Heart left ventricle (tissue), 16 donors: ENCODE measurements around the gene ARFGAP2. TPM values are rescaled to one million over a fixed set of nuclear protein-coding genes. Genes with fewer than 3 reads are reported as not detected.

Experiments
- ATAC-seq, 4 donors: fragments of 200-7000 bp; cut with Tn5 transposase; one replicate each; pipeline ENCODE4 v1.9.1; 2020 to 2022; ENCODE audit warnings: moderate library complexity in 4 of 4, mild to moderate bottlenecking in 3 of 4, moderate number of reproducible peaks in 1 of 4
- DNase-seq, 5 donors: peaks; one replicate each; pipeline ENCODE4 v3.0.0-alpha.2; 2020
- H3K27ac ChIP-seq, 12 donors: fragments of 200-600 bp; sonication (generic) in 4 of 12; one replicate each; pipeline versions ENCODE4 v1.5.0 to v1.8.0; 2016 to 2022; ENCODE audit warnings: mild to moderate bottlenecking in 2 of 12
- H3K27me3 ChIP-seq, 9 donors: fragments of 200-600 bp; sonication (generic) in 2 of 9; one replicate each; pipeline versions ENCODE4 v1.5.1 to v1.8.0; 2016 to 2022; ENCODE audit warnings: mild to moderate bottlenecking in 3 of 9
- H3K36me3 ChIP-seq, 9 donors: fragments of 200-600 bp; sonication (generic) in 2 of 9; one replicate each; pipeline versions ENCODE4 v1.5.0 to v1.8.0; 2018 to 2022; ENCODE audit warnings: mild to moderate bottlenecking in 2 of 9
- H3K4me1 ChIP-seq, 12 donors: fragments of 200-600 bp; sonication (generic) in 4 of 12; one replicate each; pipeline versions ENCODE4 v1.5.0 to v1.8.0; 2016 to 2022; ENCODE audit warnings: mild to moderate bottlenecking in 3 of 12
- H3K4me3 ChIP-seq, 12 donors: fragments of 200-600 bp; sonication (generic) in 4 of 12; one replicate each; pipeline versions ENCODE4 v1.5.0 to v1.8.0; 2017 to 2022; ENCODE audit warnings: mild to moderate bottlenecking in 9 of 12, moderate library complexity in 4 of 12
- H3K9me3 ChIP-seq, 12 donors: fragments of 200-600 bp; sonication (generic) in 4 of 12; one replicate each; pipeline versions ENCODE4 v1.5.0 to v1.8.0; 2016 to 2022; ENCODE audit warnings: mild to moderate bottlenecking in 1 of 12
- CTCF ChIP-seq, 12 donors: fragments of 200-600 bp; sonication (generic) in 4 of 12; IDR thresholded peaks; one replicate each; pipeline versions ENCODE4 v1.5.0 to v1.8.0; 2018 to 2022; ENCODE audit warnings: antibody characterized with exemption in 12 of 12, mild to moderate bottlenecking in 5 of 12
- POLR2A ChIP-seq, 2 donors: fragments of 450-650 bp; IDR thresholded peaks; one replicate each; pipeline ENCODE4 v1.6.1; 2017; ENCODE audit warnings: antibody characterized with exemption in 2 of 2, mild to moderate bottlenecking in 2 of 2, moderate library complexity in 2 of 2
- WGBS, 4 donors: extraction: QIAGEN DNeasy Blood & Tissue Kit in 2 of 4; methylation state at CpG; one replicate each; pipeline versions ENCODE4 v1.1.5 to v1.1.7; 2013 to 2018; 5-methylcytosine and 5-hydroxymethylcytosine counted together
- intact Hi-C, 10 donors: fragments of 100-400 bp; cut with DNase I; formaldehyde crosslinking; loops; one replicate each; pipeline versions ENCODE4 v1.11.1 to v1.14.2; 2022
- polyA plus RNA-seq, 2 donors: library from polyadenylated mRNA; stranded (reverse); fragments of 200-250 nt; gene quantifications; one replicate each; pipeline ENCODE4 v1.2.3, GENCODE V29; 2013
- total RNA-seq, 9 donors: library from RNA; depleted of rRNA in 2 of 9; stranded (reverse); fragments of >200 nt in 2 of 9; fragmentation: NEBNext Ultra II Directional in 3 of 9; extraction: Animal tissue kit (Norgen Biotek cat#: 25700) in 3 of 9; gene quantifications; one replicate each; pipeline versions ENCODE4 v1.1.0 to v1.2.4, GENCODE V29; 2016 to 2023
- donor health status: ischemic (EF 13 %, LVEDD 7.1; RV severe dilation, severe dysfunction).
- donor health status: healthy with polysubstance abuse.
- donor health status: DM: no; HTN: yes; CAD: no.
- donor health status: DM: no; HTN: no; CAD: no.
- donor health status: ischemic (EF 25% LVEDD 6.9; RV normal size, moderate dysfunction).
- donor health status: ischemic (EF 25% LVEDD 5.7; RV mildly dilated, moderate dysfunction).
- donor health status: healthy.
- donor health status: DM: yes; HTN: yes; CAD: no.
- donor health status: ischemic (EF 35%, LVEDD 5.7; RV mildly dilated, moderate dysfunction).
- donor health status: nonischemic (EF 11% LVEDD 7.7; RV severe dilation, severe dysfunction).
- donor health status: DM: yes; HTN: yes; CAD: no.
- donor health status: PGD.
- donor health status: ischemic (EF 29% LVEDD 5.4; RV normal size, mild dysfunction).
- donor health status: nonischemic (EF 23%, LVEDD 6.1; RV moderate dilation, normal function).

Gene ARFGAP2
- total and polyA plus RNA-seq, 11 donors = 47.5 to 96.1 (median 61.3) TPM

- no peak for TF ChIP-seq POLR2A (IDR thresholded peaks at IDR 0.05)
- intact Hi-C loops = loop anchor here in 1 of 10 donors (5.0 kb wide), 1 partner anchor 147 kb away; no protein-coding TSS in a partner anchor
- Histone ChIP-seq H3K27ac (no peak overlapping the region), H3K27me3 (no peaks in the 10 kb centered on the region), H3K4me1 (peaks cover 0 to 30% (median 22%) of the 10 kb centered on the region in 12 donors), H3K4me3 (no peak overlapping the region), H3K9me3 (no peaks in the 10 kb centered on the region), H3K36me3 (no peaks in the 10 kb centered on the region)
- DNase-seq (no peak), ATAC-seq (no peak)
- WGBS, 4 donors = 57 to 79% (median 70%) methylated on average over 2 of the region's 2 CpGs
These were observed 26.9 kb downstream of the ARFGAP2 start for GRCh38 chr11:47149782-47150181.

GRCh38 chr11:47148903-47149531, 27.7 kb downstream of the ARFGAP2 start:
- Histone ChIP-seq H3K4me3 (no peak overlapping the region), H3K4me1 (peaks cover 0 to 30% (median 23%) of the 10 kb centered on the region in 12 donors), H3K27me3 (no peaks in the 10 kb centered on the region), H3K9me3 (no peaks in the 10 kb centered on the region), H3K27ac (no peak overlapping the region), H3K36me3 (no peaks in the 10 kb centered on the region)
- intact Hi-C loops = no loop called here
- ATAC-seq (peak; percentile 64 to 76 (median 74)), DNase-seq (peak in 2 of 5 donors; percentile 46 to 65)
- TF ChIP-seq CTCF (IDR thresholded peaks at IDR 0.05) (no peak), POLR2A (IDR thresholded peaks at IDR 0.05) (no peak)
- 47 to 59% (median 53%) methylated on average over 9 to 10 of the region's 10 CpGs for WGBS, 4 donors

GRCh38 chr11:47148270-47148669, 28.4 kb downstream of the ARFGAP2 start:
- no peak for DNase-seq
- ATAC-seq = no peak
- Histone ChIP-seq H3K4me1 (peaks cover 0 to 29% (median 22%) of the 10 kb centered on the region in 12 donors), H3K27me3 (no peaks in the 10 kb centered on the region), H3K9me3 (no peaks in the 10 kb centered on the region), H3K4me3 (no peak overlapping the region), H3K27ac (no peak overlapping the region), H3K36me3 (no peaks in the 10 kb centered on the region)
- 86 to 93% (median 90%) methylated on average over 4 of the region's 4 CpGs for WGBS, 4 donors
- TF ChIP-seq CTCF (IDR thresholded peaks at IDR 0.05) (no peak), POLR2A (IDR thresholded peaks at IDR 0.05) (no peak)
- intact Hi-C loops = no loop called here

- Histone ChIP-seq H3K36me3 (no peaks in the 10 kb centered on the region), H3K4me3 (no peak overlapping the region), H3K27me3 (no peaks in the 10 kb centered on the region), H3K9me3 (no peaks in the 10 kb centered on the region), H3K4me1 (peaks cover 0 to 29% (median 21%) of the 10 kb centered on the region in 12 donors), H3K27ac (no peak overlapping the region)
- intact Hi-C loops = no loop called here
- ATAC-seq (no peak), DNase-seq (no peak)
- 90 to 97% (median 95%) methylated on average over 7 of the region's 7 CpGs for WGBS, 4 donors
- no peak for TF ChIP-seq CTCF (IDR thresholded peaks at IDR 0.05)
- TF ChIP-seq POLR2A (IDR thresholded peaks at IDR 0.05) = no peak
These were observed 29.0 kb downstream of the ARFGAP2 start for GRCh38 chr11:47147681-47148080.

- no peaks in the 10 kb centered on the region for H3K36me3 ChIP-seq
- H3K4me3 ChIP-seq = no peak overlapping the region
- no peak for TF ChIP-seq CTCF (IDR thresholded peaks at IDR 0.05)
- 82 to 91% (median 83%) methylated on average over 2 of the region's 2 CpGs for WGBS, 4 donors
- peaks cover 0 to 29% (median 21%) of the 10 kb centered on the region in 12 donors for H3K4me1 ChIP-seq
- H3K27me3 ChIP-seq = no peaks in the 10 kb centered on the region
- no peak overlapping the region for H3K27ac ChIP-seq
- H3K9me3 ChIP-seq = no peaks in the 10 kb centered on the region
- intact Hi-C loops = no loop called here
- DNase-seq (no peak), ATAC-seq (no peak)
These were observed 29.4 kb downstream of the ARFGAP2 start for GRCh38 chr11:47147250-47147649.
